IgD-negative memory B cell (primary cell): ENCODE results near the gene CCDC85A. TPM values are rescaled to one million over a fixed set of nuclear protein-coding genes. Genes with fewer than 3 reads are reported as not detected.
A peak's percentile ranks its signal among the peaks of the same experiment; 100 is the strongest.
"Not testable (repeated sequence)": the region's sequence is repeated elsewhere in the genome, so short reads cannot be mapped to it uniquely, and the experiment has no call there.

Experiments
- H3K27ac Mint-ChIP-seq, 3 donors: one replicate each; pipeline ENCODE4 v1.8.0; 2020 to 2022; ENCODE audit warnings: mild to moderate bottlenecking in 3 of 3, mixed read lengths in 3 of 3, moderate library complexity in 1 of 3
- H3K27me3 Mint-ChIP-seq: one replicate; pipeline ENCODE4 v1.8.0; 2021; ENCODE audit warnings: mixed read lengths
- H3K36me3 Mint-ChIP-seq: one replicate; pipeline ENCODE4 v1.8.0; 2020; ENCODE audit warnings: mild to moderate bottlenecking, mixed read lengths
- H3K4me1 Mint-ChIP-seq, 3 donors: one replicate each; pipeline ENCODE4 v1.8.0; 2020 to 2022; ENCODE audit warnings: mixed read lengths in 3 of 3, mild to moderate bottlenecking in 1 of 3
- H3K4me3 Mint-ChIP-seq, 4 donors: one replicate each; pipeline ENCODE4 v1.8.0; 2020 to 2022; ENCODE audit warnings: mild to moderate bottlenecking in 4 of 4, mixed read lengths in 4 of 4, moderate library complexity in 3 of 4
- H3K9me3 Mint-ChIP-seq, 3 donors: one replicate each; pipeline ENCODE4 v1.8.0; 2020 to 2021; ENCODE audit warnings: mixed read lengths in 3 of 3, mild to moderate bottlenecking in 1 of 3
- polyA plus RNA-seq: library from polyadenylated mRNA; unstranded; fragments of 300-500 nt; fragmentation: Illumina TruSeq; gene quantifications from one replicate; pipeline ENCODE4 v1.2.3, GENCODE V29; 2021

CCDC85A gene
- polyA plus RNA-seq, result 0.15 TPM

DNA sequence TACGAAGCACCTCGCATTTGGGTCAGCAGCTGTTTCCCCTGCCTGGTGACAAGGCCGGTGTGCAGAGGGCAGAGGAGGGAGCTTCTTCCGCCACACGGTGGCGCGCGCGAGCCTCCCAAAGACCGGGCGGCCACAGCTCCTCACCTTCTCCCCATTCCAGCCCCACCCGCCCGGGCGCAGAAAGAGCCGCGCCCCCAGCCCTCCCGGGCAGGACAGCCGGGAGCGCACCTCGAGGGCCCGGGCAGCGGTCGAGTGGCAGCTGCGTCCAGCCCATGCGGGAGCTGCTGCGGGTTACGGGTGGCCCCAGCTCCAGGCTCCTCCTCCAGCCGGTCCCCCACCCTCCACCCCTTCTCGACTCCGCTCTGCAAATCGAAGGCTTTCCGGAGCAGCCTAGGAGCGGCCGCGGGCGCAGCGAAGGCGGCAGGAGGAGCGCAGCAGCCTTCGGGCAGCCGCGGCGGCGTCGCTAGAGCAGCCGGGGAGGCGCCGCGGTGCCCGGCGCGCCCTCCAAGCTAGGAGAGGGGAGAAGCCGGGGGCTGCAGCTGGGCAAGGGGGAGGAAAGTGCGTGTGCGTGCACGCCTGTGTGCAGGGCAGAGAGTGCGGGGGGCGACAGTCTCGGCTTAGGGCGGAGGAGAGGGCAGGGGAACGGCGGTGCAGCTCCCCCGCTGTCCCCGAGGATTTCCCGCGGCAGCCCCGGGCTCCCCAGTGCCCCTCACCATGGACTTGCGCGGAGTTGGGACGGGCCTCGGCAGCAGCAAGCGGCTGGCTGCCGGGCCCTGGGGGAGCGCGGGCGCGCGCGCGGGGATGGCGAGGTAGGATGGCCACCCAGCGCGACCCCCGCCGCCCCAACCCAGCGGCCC lies at the start of gene CCDC85A:
Gene CCDC85A (plus strand): TSS at position 348 of the 857 bp plus-strand sequence. CDS start 635 bp downstream, outside the sequence.
- H3K27me3 Mint-ChIP-seq, result peaks cover 32% of the 10 kb centered on the region
- H3K36me3 Mint-ChIP-seq, result no peaks in the 10 kb centered on the region
- H3K4me3 Mint-ChIP-seq, result peak within 1 kb of the TSS; percentile 60 to 88 (median 70)
- no peak within 1 kb of the TSS for H3K27ac Mint-ChIP-seq
- H3K4me1 Mint-ChIP-seq, result peaks cover 0 to 7% (median 5%) of the 10 kb centered on the region in 3 donors
- H3K9me3 Mint-ChIP-seq, result peaks cover 0 to 4% (median 0%) of the 10 kb centered on the region in 3 donors

DNA sequence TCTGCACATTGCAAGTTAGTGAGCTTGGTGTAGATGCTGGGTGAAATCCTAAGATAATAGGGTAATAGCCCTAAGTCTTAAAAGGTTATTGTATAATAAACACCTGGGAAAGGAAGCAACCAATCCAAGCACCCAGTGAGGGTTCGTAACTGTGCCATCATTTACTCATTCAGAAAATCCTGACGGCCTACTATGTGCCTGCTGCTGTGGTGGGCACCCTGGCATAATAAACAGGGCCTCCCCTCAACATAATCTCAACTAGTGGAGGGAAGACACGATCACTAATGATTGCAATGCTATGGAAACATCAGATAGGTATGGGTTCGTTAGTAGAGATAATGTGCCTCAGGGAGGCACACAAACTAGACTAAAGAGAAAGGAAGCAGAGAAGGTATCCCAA lies 48.9 kb upstream of the CCDC85A start:
- no peaks in the 10 kb centered on the region for H3K36me3 Mint-ChIP-seq
- H3K9me3 Mint-ChIP-seq, result no peaks in the 10 kb centered on the region
- no peak overlapping the region for H3K27ac Mint-ChIP-seq
- no peaks in the 10 kb centered on the region for H3K4me1 Mint-ChIP-seq
- no peak overlapping the region for H3K4me3 Mint-ChIP-seq
- peaks cover 2% of the 10 kb centered on the region for H3K27me3 Mint-ChIP-seq

DNA sequence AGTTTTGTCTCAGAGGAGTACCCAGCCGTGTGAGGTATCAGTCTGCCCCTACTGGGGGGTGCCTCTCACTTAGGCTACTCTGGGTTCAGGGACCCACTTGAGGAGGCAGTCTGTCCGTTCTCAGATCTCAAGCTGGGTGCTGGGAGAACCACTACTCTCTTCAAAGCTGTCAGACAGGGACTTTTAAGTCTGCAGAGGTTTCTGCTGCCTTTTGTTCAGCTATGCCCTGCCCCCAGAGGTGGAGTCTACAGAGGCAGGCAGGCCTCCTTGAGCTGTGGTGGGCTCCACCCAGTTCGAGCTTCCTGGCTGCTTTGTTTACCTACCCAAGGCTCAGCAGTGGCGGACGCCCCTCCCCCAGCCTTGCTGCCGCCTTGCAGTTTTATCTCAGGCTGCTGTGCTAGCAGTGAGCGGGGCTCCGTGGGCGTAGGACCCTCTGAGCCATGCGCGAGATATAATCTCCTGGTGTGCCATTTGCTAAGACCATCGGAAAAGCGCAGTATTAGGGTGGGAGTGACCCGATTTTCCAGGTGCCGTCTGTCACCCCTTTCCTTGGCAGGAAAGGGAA lies 41.2 kb upstream of the CCDC85A start:
- H3K4me3 Mint-ChIP-seq, H3K27ac Mint-ChIP-seq, H3K36me3 Mint-ChIP-seq, H3K27me3 Mint-ChIP-seq, H3K4me1 Mint-ChIP-seq, H3K9me3 Mint-ChIP-seq: not testable (repeated sequence)

DNA sequence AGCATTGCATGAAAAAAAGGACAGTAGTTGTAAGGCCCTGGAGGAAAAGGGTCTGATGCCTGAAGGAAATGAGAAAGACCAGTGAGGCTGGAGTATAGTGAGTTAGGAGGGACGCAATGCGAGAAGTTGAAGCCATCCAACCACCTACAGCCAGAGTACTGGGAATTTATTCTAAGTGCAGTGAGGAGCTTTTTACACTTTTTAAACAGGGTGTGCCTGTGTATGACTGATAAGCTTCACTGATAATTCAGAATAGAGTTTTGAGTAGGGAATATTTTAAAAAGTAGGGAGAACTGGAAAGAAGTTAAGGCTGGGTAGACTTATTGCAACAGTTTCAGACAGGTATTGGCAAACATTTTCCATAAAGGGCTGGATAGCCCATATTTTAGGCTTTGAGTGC lies 35.9 kb upstream of the CCDC85A start:
- Mint-ChIP-seq H3K36me3 (no peaks in the 10 kb centered on the region), H3K9me3 (no peaks in the 10 kb centered on the region), H3K4me1 (no peaks in the 10 kb centered on the region), H3K27me3 (no peaks in the 10 kb centered on the region), H3K4me3 (no peak overlapping the region), H3K27ac (no peak overlapping the region)

DNA sequence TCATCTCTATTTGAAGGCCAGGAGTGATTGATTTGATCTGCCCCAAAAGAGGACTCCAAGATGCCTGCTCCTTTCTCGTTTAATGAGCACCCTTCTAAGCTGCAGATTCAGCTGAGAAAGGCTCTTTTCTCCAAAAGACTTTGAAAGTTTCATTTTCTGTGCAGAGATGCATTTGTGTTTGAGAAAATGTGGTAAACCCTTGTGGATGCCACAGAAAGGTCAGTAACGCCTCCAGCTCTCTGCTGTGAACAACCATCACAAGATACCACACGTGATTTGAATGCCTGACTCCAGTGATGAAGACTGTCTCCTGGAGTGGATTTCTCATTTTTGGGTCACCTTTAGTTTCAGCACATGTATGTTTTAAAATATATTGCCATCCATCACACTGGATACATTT lies 35.0 kb upstream of the CCDC85A start:
- H3K27ac Mint-ChIP-seq, result no peak overlapping the region
- H3K36me3 Mint-ChIP-seq, result no peaks in the 10 kb centered on the region
- no peaks in the 10 kb centered on the region for H3K4me1 Mint-ChIP-seq
- H3K9me3 Mint-ChIP-seq, result no peaks in the 10 kb centered on the region
- no peaks in the 10 kb centered on the region for H3K27me3 Mint-ChIP-seq
- H3K4me3 Mint-ChIP-seq, result no peak overlapping the region

DNA sequence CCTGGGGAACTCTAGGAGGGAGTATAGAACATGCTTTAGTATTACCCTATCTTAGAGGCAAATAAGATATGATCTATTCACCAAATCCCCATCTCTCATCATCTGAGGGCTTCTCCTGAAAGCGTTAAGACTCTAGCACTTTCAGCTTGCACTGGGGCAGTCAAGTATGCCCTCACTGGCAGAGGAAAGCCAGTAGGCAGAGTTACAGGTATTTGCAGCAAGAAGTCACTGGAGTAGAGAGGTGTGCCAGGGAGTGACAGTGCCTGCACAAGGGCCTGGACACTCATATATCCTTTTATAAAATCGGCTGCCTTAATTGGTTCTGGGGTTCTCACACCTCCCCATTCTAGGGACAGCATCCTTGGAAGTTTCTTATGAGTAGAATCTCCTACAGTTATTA lies 31.9 kb upstream of the CCDC85A start:
- no peak overlapping the region for H3K4me3 Mint-ChIP-seq
- H3K36me3 Mint-ChIP-seq, result no peaks in the 10 kb centered on the region
- no peaks in the 10 kb centered on the region for H3K27me3 Mint-ChIP-seq
- no peaks in the 10 kb centered on the region for H3K4me1 Mint-ChIP-seq
- no peak overlapping the region for H3K27ac Mint-ChIP-seq
- H3K9me3 Mint-ChIP-seq, result no peaks in the 10 kb centered on the region

DNA sequence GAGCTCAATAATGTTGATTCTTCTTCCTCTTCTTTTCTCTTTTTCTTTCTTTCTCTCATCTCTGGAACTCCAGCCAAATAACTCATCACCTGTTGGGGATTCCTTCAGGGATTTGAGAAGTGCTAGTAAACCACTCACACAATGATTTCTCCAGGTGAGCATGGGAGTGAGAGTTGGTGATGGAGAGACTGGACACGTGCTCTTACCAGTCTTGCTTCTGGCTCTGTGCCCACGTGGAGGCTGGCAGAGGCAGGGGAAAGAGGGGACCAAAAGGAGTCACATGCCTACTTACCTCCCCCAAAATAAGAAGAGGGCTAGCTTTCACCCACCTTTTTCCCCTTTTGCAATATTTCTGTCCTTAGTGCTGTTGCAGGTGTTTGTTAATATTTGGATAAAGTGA lies 28.6 kb upstream of the CCDC85A start:
- H3K36me3 Mint-ChIP-seq, result no peaks in the 10 kb centered on the region
- H3K4me3 Mint-ChIP-seq, result no peak overlapping the region
- no peak overlapping the region for H3K27ac Mint-ChIP-seq
- no peaks in the 10 kb centered on the region for H3K27me3 Mint-ChIP-seq
- H3K4me1 Mint-ChIP-seq, result no peaks in the 10 kb centered on the region
- peaks cover 0 to 3% (median 0%) of the 10 kb centered on the region in 3 donors for H3K9me3 Mint-ChIP-seq

DNA sequence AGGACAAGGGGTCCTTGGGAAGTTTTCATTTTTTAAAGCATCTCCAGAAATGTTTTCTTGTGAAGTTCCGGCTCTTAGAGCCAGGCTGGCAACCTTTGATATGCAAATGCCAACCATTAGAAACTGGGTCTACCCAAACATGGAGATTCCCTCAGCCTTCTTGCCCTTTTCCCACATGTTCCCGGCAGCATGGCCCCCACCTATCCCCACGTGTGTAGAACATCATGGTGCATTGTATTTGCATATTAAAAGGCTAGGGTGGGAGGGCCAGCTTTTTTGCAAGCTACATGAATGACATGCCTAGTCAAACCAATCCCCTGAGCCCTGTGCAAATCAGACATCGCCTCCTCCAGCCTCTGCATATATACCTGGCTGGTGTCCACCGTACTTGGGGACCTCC lies 23.9 kb upstream of the CCDC85A start:
- not testable (repeated sequence) for H3K9me3 Mint-ChIP-seq, H3K4me3 Mint-ChIP-seq, H3K36me3 Mint-ChIP-seq, H3K27ac Mint-ChIP-seq, H3K27me3 Mint-ChIP-seq, H3K4me1 Mint-ChIP-seq

DNA sequence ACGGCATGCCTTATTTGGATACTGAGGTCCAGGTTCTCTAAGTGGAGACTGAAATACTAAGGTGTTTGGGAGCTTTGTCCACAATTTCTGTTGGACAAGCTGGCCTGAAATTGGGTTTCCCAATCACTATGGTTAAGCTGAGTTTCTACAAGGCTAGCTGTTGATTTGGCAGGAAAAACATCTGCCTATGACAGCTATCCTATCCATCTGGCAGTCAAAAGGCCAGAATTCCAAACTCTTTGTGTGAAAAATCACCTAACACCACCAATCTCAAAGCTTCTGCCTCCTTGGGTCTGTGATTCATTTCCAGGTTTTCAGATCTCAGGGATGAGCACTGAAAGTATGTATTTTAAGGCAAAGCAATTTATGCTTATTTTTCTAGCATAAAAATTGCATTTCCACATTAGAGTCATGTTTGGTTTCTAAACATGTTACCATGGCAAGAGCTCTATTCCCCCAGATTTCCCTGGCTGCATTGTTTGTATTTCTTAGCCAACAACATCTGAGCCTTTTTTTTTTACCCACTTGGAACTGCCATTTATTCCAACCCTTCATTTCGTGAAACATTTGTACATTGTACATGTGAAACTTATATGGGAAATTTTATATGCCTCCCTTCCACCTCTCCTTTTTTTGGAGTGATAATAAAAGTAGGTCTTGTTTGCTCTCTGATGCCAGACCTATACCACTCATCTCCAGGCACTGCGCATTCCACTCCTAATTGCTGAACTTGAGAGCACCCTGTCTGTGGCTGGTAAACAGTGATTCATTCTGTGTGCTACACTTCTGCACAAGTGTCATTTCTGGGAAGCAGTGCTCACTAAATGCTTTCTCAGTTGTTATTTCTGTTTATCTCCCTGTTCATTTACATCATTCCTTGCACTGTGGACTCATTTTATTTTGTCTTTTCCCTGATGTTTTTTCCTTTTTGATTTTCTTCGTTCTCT lies 15.9 kb upstream of the CCDC85A start:
- H3K4me1 Mint-ChIP-seq, result no peaks in the 10 kb centered on the region
- no peak overlapping the region for H3K4me3 Mint-ChIP-seq
- H3K27ac Mint-ChIP-seq, result no peak overlapping the region
- peaks cover 0 to 9% (median 4%) of the 10 kb centered on the region in 3 donors for H3K9me3 Mint-ChIP-seq
- H3K27me3 Mint-ChIP-seq, result peaks cover 10% of the 10 kb centered on the region
- no peaks in the 10 kb centered on the region for H3K36me3 Mint-ChIP-seq

DNA sequence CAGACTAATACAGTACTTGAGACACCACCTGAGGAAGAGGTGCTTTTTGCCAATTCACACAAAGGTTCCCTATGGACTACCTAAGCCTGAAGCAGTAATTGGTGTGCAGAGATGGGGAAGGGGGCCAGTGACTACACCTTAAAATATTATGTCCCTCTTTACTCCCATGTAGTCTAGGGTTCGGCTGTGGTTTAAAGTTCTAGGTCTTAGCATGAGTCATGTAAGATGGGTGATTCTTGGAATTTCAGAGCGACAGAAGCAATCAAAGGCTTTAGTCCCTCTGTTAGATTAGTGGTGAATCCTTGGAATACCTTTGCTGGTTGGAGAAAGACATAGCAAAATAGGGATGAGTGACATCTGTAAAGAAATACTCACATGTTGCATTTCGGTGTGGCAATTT lies 14.3 kb upstream of the CCDC85A start:
- Mint-ChIP-seq H3K36me3 (no peaks in the 10 kb centered on the region), H3K9me3 (peaks cover 0 to 9% (median 4%) of the 10 kb centered on the region in 3 donors), H3K4me1 (no peaks in the 10 kb centered on the region), H3K27ac (no peak overlapping the region), H3K4me3 (no peak overlapping the region), H3K27me3 (peaks cover 10% of the 10 kb centered on the region)

DNA sequence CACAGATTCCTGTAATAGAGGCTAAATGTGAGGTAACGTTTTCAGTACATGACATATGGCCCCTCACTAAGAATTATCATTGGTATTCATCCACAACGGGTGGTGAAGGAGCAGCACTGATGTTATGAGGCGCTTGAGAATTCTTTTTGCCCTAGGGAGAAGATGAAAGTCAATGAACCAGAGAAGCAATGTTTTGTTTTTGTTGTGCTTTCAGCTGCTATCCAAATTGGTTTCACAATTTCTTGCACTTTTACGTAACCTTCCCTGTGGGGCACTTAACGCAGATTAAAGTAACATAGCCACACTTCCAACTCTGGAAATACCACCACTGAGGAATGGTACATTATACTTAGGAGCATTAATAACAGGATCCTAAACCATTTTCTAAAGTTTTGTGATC lies 13.3 kb upstream of the CCDC85A start:
- Mint-ChIP-seq H3K4me1 (no peaks in the 10 kb centered on the region), H3K9me3 (peaks cover 0 to 9% (median 4%) of the 10 kb centered on the region in 3 donors), H3K27ac (no peak overlapping the region), H3K27me3 (peaks cover 11% of the 10 kb centered on the region), H3K4me3 (no peak overlapping the region), H3K36me3 (no peaks in the 10 kb centered on the region)

DNA sequence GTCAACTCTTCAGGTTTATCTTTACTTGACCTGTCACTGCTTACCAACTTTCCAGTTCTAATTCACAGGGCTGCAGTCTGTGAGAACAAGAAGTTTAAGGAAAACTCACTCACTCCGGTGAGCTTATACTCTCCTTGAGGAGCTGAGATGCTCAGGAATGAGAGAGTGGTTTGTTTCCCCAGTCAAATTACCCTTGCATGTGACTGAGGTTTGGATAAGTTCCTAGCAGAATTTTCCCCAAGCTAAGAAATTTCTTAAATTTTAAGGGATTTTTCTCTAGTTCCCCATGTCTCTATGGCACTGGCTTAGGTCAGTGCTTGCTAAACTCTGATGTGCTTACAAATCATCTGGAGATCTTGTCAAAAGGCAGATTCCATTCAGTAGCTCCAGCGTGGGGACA lies 12.8 kb upstream of the CCDC85A start:
- Mint-ChIP-seq H3K9me3 (peaks cover 0 to 9% (median 4%) of the 10 kb centered on the region in 3 donors), H3K27ac (no peak overlapping the region), H3K27me3 (peaks cover 11% of the 10 kb centered on the region), H3K4me3 (no peak overlapping the region), H3K36me3 (no peaks in the 10 kb centered on the region), H3K4me1 (no peaks in the 10 kb centered on the region)

DNA sequence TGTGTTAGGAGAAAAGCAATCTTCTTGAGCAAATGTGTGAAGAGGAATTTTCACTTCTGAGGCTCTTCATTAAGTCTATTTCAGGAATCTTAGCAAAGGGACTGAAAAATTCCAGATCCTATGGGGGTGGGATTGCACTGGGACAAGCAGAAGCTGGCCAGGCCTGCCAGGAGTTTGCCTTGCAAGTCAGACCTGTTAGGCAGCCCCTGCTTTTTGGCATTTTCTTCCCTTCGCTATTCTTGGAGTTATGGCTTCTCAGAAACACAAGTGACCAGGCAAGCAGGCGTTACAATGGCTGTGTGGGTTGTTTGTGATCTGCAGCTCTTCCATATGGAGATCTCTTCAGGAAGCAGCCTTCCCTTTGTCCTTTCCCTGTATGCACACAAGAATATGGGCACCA lies 8.0 kb upstream of the CCDC85A start:
- Mint-ChIP-seq H3K4me3 (no peak overlapping the region), H3K36me3 (no peaks in the 10 kb centered on the region), H3K9me3 (peaks cover 0 to 4% (median 4%) of the 10 kb centered on the region in 3 donors), H3K27ac (no peak overlapping the region), H3K27me3 (peaks cover 14% of the 10 kb centered on the region), H3K4me1 (no peaks in the 10 kb centered on the region)

DNA sequence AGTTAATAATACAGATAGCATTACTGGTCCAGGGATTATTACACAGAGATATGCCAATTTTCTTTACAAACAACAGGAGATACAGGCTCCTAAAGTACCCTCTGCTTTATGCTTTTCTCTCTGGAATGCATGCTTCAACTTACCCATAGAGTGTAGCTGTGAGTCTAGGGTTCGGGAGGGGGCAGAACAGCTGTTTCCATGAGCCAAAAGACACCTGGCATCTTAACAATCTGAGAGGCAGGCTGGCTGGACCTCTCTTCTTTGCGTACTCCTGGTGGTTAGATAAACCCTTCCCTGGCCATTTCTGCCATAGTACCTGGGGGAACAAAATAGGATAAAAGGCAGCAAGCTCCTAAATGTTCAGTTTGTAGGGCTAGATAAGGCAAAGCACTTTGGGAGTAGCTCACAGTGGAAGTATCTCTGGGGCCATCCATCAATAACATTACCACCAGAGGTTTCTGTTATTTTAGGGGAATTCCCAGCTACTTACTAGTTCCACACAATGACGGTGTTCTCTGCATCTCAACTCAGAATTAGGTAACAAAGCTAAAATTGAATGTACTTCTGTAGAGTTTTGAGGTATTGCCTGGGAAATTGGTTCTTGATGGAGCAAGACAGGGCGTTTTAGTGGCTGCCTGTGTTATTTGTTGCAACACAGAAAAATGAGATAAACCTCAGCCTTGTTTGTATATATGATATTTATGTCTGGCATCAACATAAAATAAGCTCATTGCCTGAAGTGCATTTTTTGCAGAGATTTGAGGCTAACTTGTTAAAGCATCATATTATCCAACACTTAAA lies 6.2 kb upstream of the CCDC85A start:
- H3K4me1 Mint-ChIP-seq, result no peaks in the 10 kb centered on the region
- H3K27ac Mint-ChIP-seq, result no peak overlapping the region
- no peaks in the 10 kb centered on the region for H3K36me3 Mint-ChIP-seq
- H3K4me3 Mint-ChIP-seq, result no peak overlapping the region
- peaks cover 0 to 4% (median 0%) of the 10 kb centered on the region in 3 donors for H3K9me3 Mint-ChIP-seq
- H3K27me3 Mint-ChIP-seq, result peaks cover 22% of the 10 kb centered on the region
